NT2/D1 (cell line): ENCODE data around the gene PRDM11.

Source experiments
- DNase-seq: peaks from one replicate; pipeline ENCODE4 v3.0.0-alpha.2; 2011; ENCODE audit warnings: low read depth, low spot score
- H3K27me3 ChIP-seq: 2 replicates; pipeline ENCODE4 v1.6.0; 2011; ENCODE audit warnings: mild to moderate bottlenecking; ENCODE audit not compliant: insufficient read length, insufficient read depth
- H3K36me3 ChIP-seq: 2 replicates; pipeline ENCODE4 v1.6.1; 2011; ENCODE audit warnings: mild to moderate bottlenecking, low read length, mixed read lengths; ENCODE audit not compliant: insufficient read depth, insufficient read length
- H3K4me1 ChIP-seq: 2 replicates; pipeline ENCODE4 v1.5.1; 2011; ENCODE audit not compliant: insufficient read depth, insufficient read length
- H3K4me3 ChIP-seq: 2 replicates; pipeline ENCODE4 v1.5.1; 2011; ENCODE audit warnings: low read depth; ENCODE audit not compliant: insufficient read length
- H3K9ac ChIP-seq: 2 replicates; pipeline ENCODE4 v1.6.0; 2011; ENCODE audit warnings: low read depth; ENCODE audit not compliant: insufficient read length
- H3K9me3 ChIP-seq: 2 replicates; pipeline ENCODE4 v1.5.1; 2011; ENCODE audit warnings: mild to moderate bottlenecking, low read length; ENCODE audit not compliant: insufficient read depth
- SUZ12 ChIP-seq: IDR thresholded peaks from 2 replicates; pipeline ENCODE4 v1.6.1; 2011; ENCODE audit not compliant: insufficient read length, insufficient read depth; ENCODE audit errors: extremely low read depth
- YY1 ChIP-seq: IDR thresholded peaks from 2 replicates; pipeline ENCODE4 v1.6.1; 2011; ENCODE audit not compliant: insufficient read length, insufficient read depth
- ZNF274 ChIP-seq: IDR thresholded peaks from 2 replicates; pipeline ENCODE4 v1.6.1; 2011; ENCODE audit warnings: mild to moderate bottlenecking, low read depth, low read length

The PRDM11 gene

DNA sequence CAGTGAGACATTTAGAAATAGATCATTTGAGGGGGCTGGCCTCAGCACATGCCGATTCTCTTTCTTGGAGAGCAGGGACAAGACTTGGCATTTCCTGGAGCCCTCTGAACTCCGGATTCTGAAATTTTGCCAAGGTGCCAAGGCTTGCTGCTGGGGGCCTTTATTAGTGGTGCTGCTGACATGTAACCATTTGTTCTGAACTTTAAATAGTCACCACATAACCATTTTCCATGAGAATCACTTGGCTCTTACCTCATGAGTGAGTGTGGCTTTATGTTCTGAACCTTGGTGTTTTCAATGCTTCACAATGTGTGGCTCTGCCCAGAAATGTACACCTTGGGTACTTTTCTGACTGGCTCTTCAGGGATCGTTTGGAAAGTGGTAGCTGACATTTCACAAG, 106.4 kb downstream of the PRDM11 start:
- peaks cover 9% of the 10 kb centered on the region for H3K27me3 ChIP-seq
- H3K9ac ChIP-seq = no peak overlapping the region
- no peak for TF ChIP-seq ZNF274
- TF ChIP-seq SUZ12 = no peak
- no peak for TF ChIP-seq YY1
- H3K4me1 ChIP-seq = peaks cover 6% of the 10 kb centered on the region
- no peaks in the 10 kb centered on the region for H3K9me3 ChIP-seq
- no peak for DNase-seq
- H3K4me3 ChIP-seq = no peak overlapping the region
- H3K36me3 ChIP-seq = no peaks in the 10 kb centered on the region

DNA sequence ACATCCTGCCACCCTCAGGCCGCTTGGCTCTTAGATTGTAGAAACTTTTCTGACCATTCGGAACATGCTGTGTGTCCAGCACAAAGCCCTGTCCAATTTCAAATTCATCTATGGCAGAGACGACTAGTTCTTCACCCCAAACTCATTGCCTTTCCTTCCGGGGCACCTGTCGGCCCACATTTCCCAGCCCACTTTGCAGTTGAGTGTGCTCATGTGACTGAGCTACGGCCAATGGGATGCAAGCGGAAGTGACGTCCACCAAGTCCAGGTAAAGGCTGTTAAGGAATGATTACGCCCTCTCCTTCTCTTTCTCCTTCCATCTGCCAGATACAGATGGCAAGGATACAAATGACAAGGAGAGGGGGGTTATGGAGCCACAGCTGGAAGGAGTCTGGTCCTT, 107.2 kb downstream of the PRDM11 start:
- peaks cover 9% of the 10 kb centered on the region for H3K27me3 ChIP-seq
- H3K4me1 ChIP-seq = peaks cover 6% of the 10 kb centered on the region
- no peaks in the 10 kb centered on the region for H3K9me3 ChIP-seq
- H3K9ac ChIP-seq = no peak overlapping the region
- H3K36me3 ChIP-seq = no peaks in the 10 kb centered on the region
- no peak for DNase-seq
- TF ChIP-seq SUZ12 (no peak), ZNF274 (no peak), YY1 (no peak)
- no peak overlapping the region for H3K4me3 ChIP-seq

DNA sequence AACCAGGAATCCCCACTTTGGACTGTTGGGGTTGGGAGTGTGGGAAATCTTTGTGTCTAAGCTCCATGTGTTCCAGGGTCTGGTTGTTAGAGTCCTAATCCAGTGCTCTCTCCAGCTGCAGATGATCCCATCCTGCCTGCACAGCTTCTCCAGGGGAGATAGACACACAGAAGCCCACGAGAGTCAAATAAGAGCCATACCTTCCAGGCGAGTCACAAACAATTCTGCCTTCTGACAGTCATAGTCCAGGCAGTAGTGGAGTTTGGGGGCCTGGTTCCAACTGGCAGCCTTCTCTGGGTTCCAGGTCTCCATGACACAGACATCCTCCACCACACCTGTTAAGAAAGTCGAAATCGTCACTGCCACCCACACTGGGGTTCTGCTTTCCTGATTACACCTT, 107.6 kb downstream of the PRDM11 start:
- no peak for DNase-seq
- H3K9ac ChIP-seq = no peak overlapping the region
- peaks cover 6% of the 10 kb centered on the region for H3K4me1 ChIP-seq
- H3K4me3 ChIP-seq = no peak overlapping the region
- no peaks in the 10 kb centered on the region for H3K36me3 ChIP-seq
- no peaks in the 10 kb centered on the region for H3K9me3 ChIP-seq
- TF ChIP-seq YY1 (no peak), ZNF274 (no peak), SUZ12 (no peak)
- H3K27me3 ChIP-seq = peaks cover 9% of the 10 kb centered on the region

DNA sequence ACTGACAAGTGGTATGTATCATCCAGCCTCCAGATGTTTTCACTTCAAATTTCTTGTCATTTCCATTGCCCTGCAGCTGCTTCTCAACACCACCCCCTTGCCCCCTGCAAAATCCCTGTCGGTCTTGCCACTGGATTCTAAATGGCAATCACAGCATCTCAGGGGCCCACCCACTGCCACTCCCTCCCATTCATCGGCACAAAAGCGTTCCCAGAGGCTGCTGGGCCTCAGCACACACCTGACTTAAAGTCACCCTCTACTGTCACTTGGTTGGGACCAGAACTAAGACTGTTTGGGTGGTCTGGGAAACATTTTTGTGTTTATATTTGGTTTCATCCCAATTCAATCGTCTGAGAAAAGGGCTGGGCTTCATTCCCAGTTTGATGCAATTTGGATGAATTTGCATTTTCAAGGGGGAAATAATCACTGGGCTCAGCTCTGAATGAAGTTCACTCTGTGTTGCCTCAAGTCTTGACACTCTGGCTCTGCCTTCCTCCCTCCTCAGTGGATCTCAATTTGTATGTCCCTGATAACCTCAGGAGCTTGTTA, 112.6 kb downstream of the PRDM11 start:
- Histone ChIP-seq H3K27me3 (no peaks in the 10 kb centered on the region), H3K4me3 (no peak overlapping the region), H3K9me3 (no peaks in the 10 kb centered on the region), H3K36me3 (no peaks in the 10 kb centered on the region), H3K4me1 (peaks cover 7% of the 10 kb centered on the region), H3K9ac (no peak overlapping the region)
- no peak for DNase-seq
- TF ChIP-seq ZNF274 (no peak), SUZ12 (no peak), YY1 (no peak)

DNA sequence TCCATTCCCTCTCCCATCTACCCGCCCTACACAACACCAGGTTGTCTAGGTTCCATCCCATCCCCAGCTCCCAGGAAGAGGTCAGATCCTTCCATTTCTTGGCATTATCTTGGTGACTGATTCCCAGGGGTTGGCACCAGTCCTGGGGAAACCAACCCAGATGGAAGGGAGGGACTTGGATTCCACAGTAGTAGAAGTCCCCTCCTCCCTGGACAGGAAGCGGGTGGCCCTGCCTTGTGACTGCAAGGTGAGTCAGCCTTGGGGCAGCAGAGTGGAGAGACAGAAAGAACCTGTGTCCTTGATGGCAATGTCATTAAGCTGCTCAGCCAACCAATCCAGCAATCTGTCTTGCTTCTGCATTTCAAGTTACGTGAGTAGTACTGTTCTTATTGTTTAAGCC, 113.2 kb downstream of the PRDM11 start:
- no peak overlapping the region for H3K4me3 ChIP-seq
- TF ChIP-seq SUZ12 = no peak
- no peak for TF ChIP-seq YY1
- TF ChIP-seq ZNF274 = no peak

DNA sequence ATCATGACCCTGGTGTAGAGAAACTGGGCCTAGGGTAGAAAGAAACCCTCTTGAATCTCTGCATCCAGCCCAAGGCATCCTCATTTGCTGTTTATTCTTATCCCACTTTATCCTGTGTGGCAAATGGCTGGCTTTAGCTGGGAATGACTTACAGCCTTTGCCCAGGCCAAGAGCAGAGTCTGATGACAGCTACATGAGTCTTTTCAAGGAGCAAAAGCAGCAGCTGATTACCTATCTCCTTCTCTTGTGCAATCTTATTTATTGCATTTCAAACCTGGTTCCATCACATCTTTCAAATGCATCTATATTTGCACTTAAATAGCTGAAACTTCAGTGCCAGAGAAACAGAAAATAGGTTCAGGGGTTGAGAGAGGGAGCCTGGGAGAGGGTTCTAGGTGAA, 113.6 kb downstream of the PRDM11 start:
- peaks cover 7% of the 10 kb centered on the region for H3K4me1 ChIP-seq
- H3K9me3 ChIP-seq = no peaks in the 10 kb centered on the region
- H3K4me3 ChIP-seq = no peak overlapping the region
- no peak overlapping the region for H3K9ac ChIP-seq
- no peak for TF ChIP-seq ZNF274
- no peak for TF ChIP-seq YY1
- TF ChIP-seq SUZ12 = no peak
- no peak for DNase-seq
- no peaks in the 10 kb centered on the region for H3K27me3 ChIP-seq
- H3K36me3 ChIP-seq = no peaks in the 10 kb centered on the region

More for the DNA sequence above, 113.2 kb downstream of the PRDM11 start:
- H3K27me3 ChIP-seq = no peaks in the 10 kb centered on the region
- no peak for DNase-seq
- H3K9me3 ChIP-seq = no peaks in the 10 kb centered on the region
- no peak overlapping the region for H3K9ac ChIP-seq
- no peaks in the 10 kb centered on the region for H3K36me3 ChIP-seq
- peaks cover 7% of the 10 kb centered on the region for H3K4me1 ChIP-seq

DNA sequence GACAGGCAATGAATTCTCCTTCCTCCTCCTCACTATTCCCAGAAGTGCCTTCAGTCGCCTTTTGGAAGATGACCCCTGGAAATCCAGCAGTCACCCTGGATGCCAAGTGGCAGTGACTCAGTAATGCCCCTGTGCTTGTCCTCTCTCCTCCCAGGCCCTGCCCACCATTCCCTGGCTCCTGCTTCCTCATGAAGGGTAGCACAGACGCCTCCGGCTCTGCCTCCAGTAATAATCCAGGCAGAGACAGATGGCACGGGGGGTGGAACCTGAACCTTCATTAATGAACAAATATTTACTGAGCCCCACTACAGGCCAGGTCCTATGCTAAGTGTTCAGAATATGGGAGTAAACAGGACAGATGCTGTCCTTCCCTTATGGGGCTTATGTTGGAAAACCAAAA, 116.5 kb downstream of the PRDM11 start:
- Histone ChIP-seq H3K27me3 (no peaks in the 10 kb centered on the region), H3K4me1 (peaks cover 7% of the 10 kb centered on the region), H3K4me3 (no peak overlapping the region), H3K9ac (no peak overlapping the region), H3K36me3 (no peaks in the 10 kb centered on the region), H3K9me3 (no peaks in the 10 kb centered on the region)
- TF ChIP-seq SUZ12 (no peak), ZNF274 (no peak), YY1 (no peak)
- DNase-seq = no peak

DNA sequence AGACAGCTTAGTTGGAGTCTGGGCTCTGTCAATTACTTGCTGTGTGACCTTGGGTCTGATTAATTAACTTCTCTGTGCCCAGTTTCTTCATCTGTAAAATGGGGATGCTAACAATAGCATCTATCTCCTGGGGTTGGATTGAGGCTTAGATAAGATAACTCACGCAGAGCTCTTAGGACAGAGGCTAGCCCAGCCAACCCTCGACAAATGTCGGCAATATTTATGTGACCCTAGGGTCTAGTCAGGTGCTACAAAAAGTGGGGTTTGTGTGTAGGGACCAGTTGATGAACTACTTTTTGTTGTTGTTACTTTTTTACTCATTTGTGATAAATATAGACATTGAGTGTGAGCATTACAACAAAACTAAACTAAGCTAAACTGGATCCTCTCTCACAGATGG, 117.3 kb downstream of the PRDM11 start:
- H3K27me3 ChIP-seq = no peaks in the 10 kb centered on the region
- H3K4me1 ChIP-seq = peaks cover 7% of the 10 kb centered on the region
- H3K36me3 ChIP-seq = no peaks in the 10 kb centered on the region
- TF ChIP-seq SUZ12 = no peak
- TF ChIP-seq YY1 = no peak
- no peak for TF ChIP-seq ZNF274
- H3K9me3 ChIP-seq = no peaks in the 10 kb centered on the region
- DNase-seq = no peak
- no peak overlapping the region for H3K4me3 ChIP-seq
- H3K9ac ChIP-seq = no peak overlapping the region
